ENCODE results near the gene ATP10A.

DNA sequence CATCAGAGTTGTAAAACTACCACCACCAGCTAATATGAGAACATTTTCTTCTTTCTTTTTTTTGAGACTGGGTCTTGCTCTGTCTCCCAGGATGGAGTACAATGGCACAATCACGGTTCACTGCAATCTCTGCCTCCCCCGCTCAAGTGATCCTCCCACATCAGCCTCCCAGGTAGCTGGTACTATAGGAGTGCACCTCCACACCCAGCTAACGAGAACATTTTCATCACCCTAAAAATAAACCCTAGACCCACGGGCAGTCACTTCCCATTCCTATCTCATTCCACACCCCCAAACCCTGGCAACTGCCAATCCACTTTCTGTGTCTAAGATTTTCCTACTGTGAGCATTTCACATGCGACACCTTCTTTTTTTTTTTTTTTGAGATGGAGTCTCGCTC lies 130.9 kb downstream of the ATP10A start:
- TF ChIP-seq, protein P1, sequence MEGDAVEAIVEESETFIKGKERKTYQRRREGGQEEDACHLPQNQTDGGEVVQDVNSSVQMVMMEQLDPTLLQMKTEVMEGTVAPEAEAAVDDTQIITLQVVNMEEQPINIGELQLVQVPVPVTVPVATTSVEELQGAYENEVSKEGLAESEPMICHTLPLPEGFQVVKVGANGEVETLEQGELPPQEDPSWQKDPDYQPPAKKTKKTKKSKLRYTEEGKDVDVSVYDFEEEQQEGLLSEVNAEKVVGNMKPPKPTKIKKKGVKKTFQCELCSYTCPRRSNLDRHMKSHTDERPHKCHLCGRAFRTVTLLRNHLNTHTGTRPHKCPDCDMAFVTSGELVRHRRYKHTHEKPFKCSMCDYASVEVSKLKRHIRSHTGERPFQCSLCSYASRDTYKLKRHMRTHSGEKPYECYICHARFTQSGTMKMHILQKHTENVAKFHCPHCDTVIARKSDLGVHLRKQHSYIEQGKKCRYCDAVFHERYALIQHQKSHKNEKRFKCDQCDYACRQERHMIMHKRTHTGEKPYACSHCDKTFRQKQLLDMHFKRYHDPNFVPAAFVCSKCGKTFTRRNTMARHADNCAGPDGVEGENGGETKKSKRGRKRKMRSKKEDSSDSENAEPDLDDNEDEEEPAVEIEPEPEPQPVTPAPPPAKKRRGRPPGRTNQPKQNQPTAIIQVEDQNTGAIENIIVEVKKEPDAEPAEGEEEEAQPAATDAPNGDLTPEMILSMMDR (IDR thresholded peaks at IDR 0.05) = no peak
- TF ChIP-seq POLR2A (IDR thresholded peaks at IDR 0.05) = no peak
